ENCODE data around the gene TRUB2. TPM values are rescaled to one million over a fixed set of nuclear protein-coding genes. Genes with fewer than 3 reads are reported as not detected.

TRUB2 gene
- total and polyA plus RNA-seq, 2 of the 13 experiments (the other 11 are each of a cell fraction or from before 2014, with no cell fraction given) = 22.3 to 41.2 TPM

- no peak for TF ChIP-seq THAP9 (CRISPR knock-in tag; IDR thresholded peaks at IDR 0.05; ENCODE audit: borderline replicate concordance)
Measured at GRCh38 chr9:128288273-128289004, 33.8 kb downstream of the TRUB2 start (continued).

- H3K4me1 ChIP-seq (ENCODE audit: insufficient read depth, low read length) = no peaks in the 10 kb centered on the region
- in situ Hi-C loops (cut with HindIII; ENCODE audit: extremely low pct_ligation_motif_present, low pct_unique_long_range_greater_than_20kb) = no loop called here
- peaks cover 5 to 17% of the 10 kb centered on the region in 2 experiments; a peak in 3 of 5 replicates for H3K36me3 ChIP-seq (replicated peaks in 1 of 2; ENCODE audit: control insufficient read depth in 1 of 2, insufficient read depth in 2 of 2, low read length in 2 of 2)
- H4K20me1 ChIP-seq (ENCODE audit: insufficient read depth, low read length) = no peaks in the 10 kb centered on the region
- H3K27me3 ChIP-seq (ENCODE audit: control insufficient read depth in 1 of 2, insufficient read depth in 2 of 2, low read length in 2 of 2) = no peaks in the 10 kb centered on the region
- no peak for ATAC-seq
- H3K9ac ChIP-seq (ENCODE audit: insufficient read depth, low read depth, low read length) = no peak overlapping the region
- no TSS peak for BruUV-seq (replicated peaks)
- no peak overlapping the region for H3K4me3 ChIP-seq (replicated peaks in 1 of 3; ENCODE audit: insufficient read depth in 1 of 3, low read depth in 2 of 3, low read length in 3 of 3)
- no peak overlapping the region for H2AFZ ChIP-seq (ENCODE audit: low read length)
- no peak overlapping the region for H3K4me2 ChIP-seq (ENCODE audit: low read depth, low read length)
- POLR2A ChIA-PET = no interaction called here
- H3K9me3 ChIP-seq (ENCODE audit: low read length) = no peaks in the 10 kb centered on the region
- no peaks in the 10 kb centered on the region for H3K79me2 ChIP-seq (ENCODE audit: insufficient read depth, low read length)
- DNase-seq (ENCODE audit: low spot score) = no peak
- FAIRE-seq = no peak
- no peak overlapping the region for H3K27ac ChIP-seq (ENCODE audit: extremely low read length, insufficient read depth, low read length)
- CTCF ChIA-PET (ENCODE audit: low intra/inter-chr PET ratio, low total read pairs) = no interaction called here
- 93% methylated on average over 6 of the region's 6 CpGs for WGBS (ENCODE audit: low lambda C conversion rate)
- intact Hi-C loops (cut with micrococcal nuclease; ENCODE audit: unreplicated experiment) = no loop called here
- TF ChIP-seq ZNF549 (CRISPR knock-in tag; IDR thresholded peaks at IDR 0.05) (no peak), NFKB2 (CRISPR knock-in tag; IDR thresholded peaks at IDR 0.05; ENCODE audit: borderline replicate concordance) (no peak), RFX1 (IDR thresholded peaks at IDR 0.05) (no peak), TOPORS (CRISPR knock-in tag; IDR thresholded peaks at IDR 0.05) (no peak), SOX5 (CRISPR knock-in tag; IDR thresholded peaks at IDR 0.05; ENCODE audit: borderline replicate concordance) (no peak), ZNF530 (CRISPR knock-in tag; IDR thresholded peaks at IDR 0.05; ENCODE audit: low read depth) (no peak), ERF (CRISPR knock-in tag; IDR thresholded peaks at IDR 0.05) (no peak), ATF7-NPFF (CRISPR knock-in tag; IDR thresholded peaks at IDR 0.05; ENCODE audit: low read depth) (no peak), CBFB (CRISPR knock-in tag; IDR thresholded peaks at IDR 0.05) (no peak), CERS6 (CRISPR knock-in tag; IDR thresholded peaks at IDR 0.05) (no peak), E2F1 (CRISPR knock-in tag; IDR thresholded peaks at IDR 0.05) (no peak), ZNF776 (CRISPR knock-in tag; IDR thresholded peaks at IDR 0.05) (no peak), MEIS2 (CRISPR knock-in tag; IDR thresholded peaks at IDR 0.05) (no peak), YEATS4 (CRISPR knock-in tag; IDR thresholded peaks at IDR 0.05; ENCODE audit: borderline replicate concordance) (no peak), REXO4 (CRISPR knock-in tag; IDR thresholded peaks at IDR 0.05; ENCODE audit: borderline replicate concordance) (no peak), ZUFSP (CRISPR knock-in tag; IDR thresholded peaks at IDR 0.05; ENCODE audit: borderline replicate concordance) (no peak), HMG20A (CRISPR knock-in tag; IDR thresholded peaks at IDR 0.05; ENCODE audit: borderline replicate concordance) (no peak)
Measured at GRCh38 chr9:128286440-128286839, 35.8 kb downstream of the TRUB2 start.
